HepG2 (cell line): ENCODE results near the gene TMX2. TPM values are rescaled to one million over a fixed set of nuclear protein-coding genes. Genes with fewer than 3 reads are reported as not detected.
A peak's percentile ranks its signal among the peaks of the same experiment; 100 is the strongest.

Source experiments
- HNF1A ChIP-seq, 2 experiments: sonication (generic) in 1 of 2; formaldehyde crosslinking in 1 of 2; IDR thresholded peaks; 2 replicates each; pipeline versions ENCODE4 v1.4.0 to v1.6.1; 2016 to 2020; ENCODE audit warnings: borderline replicate concordance in 1 of 2, low read depth in 1 of 2, mild to moderate bottlenecking in 1 of 2, missing genetic modification reagents in 1 of 2
- IKZF1 ChIP-seq: fragments of 450-650 bp; IDR thresholded peaks from 2 replicates; pipeline ENCODE4 v1.7.1; 2016
- KIAA2018 ChIP-seq: sonication (generic); formaldehyde crosslinking; IDR thresholded peaks from 2 replicates; pipeline ENCODE4 v1.5.0; 2020; ENCODE audit warnings: mild to moderate bottlenecking, missing genetic modification reagents, borderline replicate concordance
- NR2F1 ChIP-seq, 2 experiments: fragments of 450-650 bp in 1 of 2; formaldehyde crosslinking in 1 of 2; IDR thresholded peaks; 2 replicates each; pipeline versions ENCODE4 v1.5.0 to v1.6.1; 2016 to 2020; ENCODE audit warnings: mild to moderate bottlenecking in 1 of 2, missing compliant biosample characterization in 1 of 2, missing genetic modification reagents in 1 of 2, moderate library complexity in 1 of 2
- ZNF350 ChIP-seq: sonication (generic); formaldehyde crosslinking; IDR thresholded peaks from 2 replicates; pipeline ENCODE4 v1.4.0; 2020; ENCODE audit warnings: mild to moderate bottlenecking, low read depth, missing genetic modification reagents, borderline replicate concordance
- ZNF75D ChIP-seq: sonication (generic); formaldehyde crosslinking; IDR thresholded peaks from 2 replicates; pipeline ENCODE4 v1.8.1; 2023; ENCODE audit warnings: missing genetic modification reagents, mild to moderate bottlenecking, borderline replicate concordance
- ZNF792 ChIP-seq: IDR thresholded peaks from 2 replicates; pipeline ENCODE4 v1.6.1; 2016
- ZSCAN31 ChIP-seq: sonication (generic); formaldehyde crosslinking; IDR thresholded peaks from 2 replicates; pipeline ENCODE4 v1.5.0; 2020; ENCODE audit warnings: low read depth, mild to moderate bottlenecking, missing genetic modification reagents
- polyA plus RNA-seq, 8 experiments: library from polyadenylated mRNA; depleted of rRNA in 3 of 8; stranded (reverse) in 7 of 8; unstranded in 1 of 8; fragments of >200 nt; fragmentation: Illumina TruSeq in 4 of 8; extraction: Trizol in 4 of 8; gene quantifications; 2 replicates each; pipeline versions ENCODE4 v1.2.1 to v1.2.3, GENCODE V29; 2011 to 2016; ENCODE audit warnings: low read depth in 4 of 8, missing spikeins in 1 of 8, mixed read lengths in 1 of 8; ENCODE audit not compliant: insufficient read depth in 1 of 8
- total RNA-seq, 5 experiments: library from RNA; depleted of rRNA; stranded (reverse); fragments of >200 nt; fragmentation: Illumina TruSeq; extraction: Trizol; gene quantifications; 2 replicates each; pipeline ENCODE4 v1.2.3, GENCODE V29; 2016; ENCODE audit warnings: low read depth in 1 of 5
- TF ChIP-seq, protein P1 (sequence below): sonication (generic); formaldehyde crosslinking; IDR thresholded peaks from 2 replicates; pipeline ENCODE4 v1.4.0; 2020; ENCODE audit warnings: missing genetic modification reagents
- TF ChIP-seq, protein P2 (sequence below): sonication (generic); formaldehyde crosslinking; conservative IDR thresholded peaks from 2 replicates; pipeline ENCODE4 v1.5.0; 2020; ENCODE audit warnings: missing genetic modification reagents

The TMX2 gene
- total and polyA plus RNA-seq, 2 of the 13 experiments (the other 11 are each of a cell fraction or from before 2014, with no cell fraction given) = 84.5 to 129 TPM

DNA sequence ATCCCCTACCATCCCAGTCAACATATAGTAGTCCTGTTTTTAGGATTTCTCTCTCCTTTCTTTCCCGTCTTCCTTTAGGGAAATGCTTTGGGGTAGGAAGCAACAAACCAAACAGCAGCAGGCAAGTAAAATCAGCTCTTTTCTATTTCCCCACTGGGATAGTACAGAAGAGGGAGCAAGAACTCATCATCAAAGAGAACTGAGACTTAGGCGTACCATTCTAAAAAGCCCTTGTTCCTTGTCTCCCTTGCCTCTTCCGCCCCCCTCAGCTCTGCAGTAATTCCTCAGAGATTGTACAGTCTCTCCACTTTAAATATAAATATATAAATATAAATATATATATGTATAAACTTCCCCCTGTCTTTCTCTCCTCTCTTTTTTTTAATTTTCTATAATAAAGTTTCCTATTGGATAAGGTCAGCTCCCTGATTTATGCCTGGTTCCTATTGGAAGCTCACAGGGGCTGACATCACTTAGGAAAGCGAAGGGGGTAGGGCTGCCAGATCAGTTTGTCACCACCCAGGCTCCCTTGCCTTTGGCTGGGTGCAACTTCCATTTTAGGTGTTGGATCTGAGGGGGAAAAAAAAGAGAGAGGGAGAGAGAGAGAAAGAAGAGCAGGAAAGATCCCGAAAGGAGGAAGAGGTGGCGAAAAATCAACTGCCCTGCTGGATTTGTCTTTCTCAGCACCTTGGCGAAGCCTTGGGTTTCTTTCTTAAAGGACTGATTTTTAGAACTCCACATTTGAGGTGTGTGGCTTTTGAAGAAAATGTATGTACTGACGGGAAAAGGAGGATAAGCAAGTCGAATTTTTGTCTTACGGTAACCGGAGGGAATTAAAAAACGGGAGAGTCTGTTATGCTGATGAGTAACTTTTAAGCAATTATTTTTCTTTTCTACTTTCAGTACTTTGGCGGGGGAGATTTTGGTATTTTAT lies 49.2 kb downstream of the TMX2 start, which contains the start of gene CTNND1 (continued):
- TF ChIP-seq HNF1A (IDR thresholded peaks at IDR 0.05; ENCODE audit: low read depth) (no peak), HNF1A (CRISPR knock-in tag; IDR thresholded peaks at IDR 0.05; ENCODE audit: borderline replicate concordance) (no peak), KIAA2018 (CRISPR knock-in tag) (no peak), ZNF75D (CRISPR knock-in tag) (no peak), ZNF792 (CRISPR knock-in tag) (peak; percentile 70; the same call in 1 of the 2 replicates), IKZF1 (no peak), ZNF350 (CRISPR knock-in tag) (0 out of 2 replicates have a peak, but pooled peaks have one; percentile 24), NR2F1 (CRISPR knock-in tag; IDR thresholded peaks at IDR 0.05) (peak in 1 of 2 experiments; percentile 35; a peak in 1 of 4 replicates), ZSCAN31 (CRISPR knock-in tag) (no peak)
- TF ChIP-seq, protein P1, sequence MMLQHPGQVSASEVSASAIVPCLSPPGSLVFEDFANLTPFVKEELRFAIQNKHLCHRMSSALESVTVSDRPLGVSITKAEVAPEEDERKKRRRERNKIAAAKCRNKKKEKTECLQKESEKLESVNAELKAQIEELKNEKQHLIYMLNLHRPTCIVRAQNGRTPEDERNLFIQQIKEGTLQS (CRISPR knock-in tag) = no peak
- TF ChIP-seq, protein P2, sequence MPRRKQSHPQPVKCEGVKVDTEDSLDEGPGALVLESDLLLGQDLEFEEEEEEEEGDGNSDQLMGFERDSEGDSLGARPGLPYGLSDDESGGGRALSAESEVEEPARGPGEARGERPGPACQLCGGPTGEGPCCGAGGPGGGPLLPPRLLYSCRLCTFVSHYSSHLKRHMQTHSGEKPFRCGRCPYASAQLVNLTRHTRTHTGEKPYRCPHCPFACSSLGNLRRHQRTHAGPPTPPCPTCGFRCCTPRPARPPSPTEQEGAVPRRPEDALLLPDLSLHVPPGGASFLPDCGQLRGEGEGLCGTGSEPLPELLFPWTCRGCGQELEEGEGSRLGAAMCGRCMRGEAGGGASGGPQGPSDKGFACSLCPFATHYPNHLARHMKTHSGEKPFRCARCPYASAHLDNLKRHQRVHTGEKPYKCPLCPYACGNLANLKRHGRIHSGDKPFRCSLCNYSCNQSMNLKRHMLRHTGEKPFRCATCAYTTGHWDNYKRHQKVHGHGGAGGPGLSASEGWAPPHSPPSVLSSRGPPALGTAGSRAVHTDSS (CRISPR knock-in tag) = no peak
